Skeletal muscle tissue (tissue), 4 donors: Measurements from ENCODE around the gene CDH1. TPM values are rescaled to one million over a fixed set of nuclear protein-coding genes. Genes with fewer than 3 reads are reported as not detected.

ENCODE experiments used
- H3K27ac ChIP-seq: one replicate; pipeline ENCODE4 v1.7.0; 2013; ENCODE audit warnings: mild to moderate bottlenecking, low read depth, low read length, inconsistent platforms
- H3K27me3 ChIP-seq, 3 donors: one replicate each; pipeline ENCODE4 v1.7.0; 2013; ENCODE audit warnings: low read length in 3 of 3; ENCODE audit not compliant: control insufficient read depth in 3 of 3, insufficient read depth in 3 of 3
- H3K36me3 ChIP-seq, 3 donors: one replicate each; pipeline ENCODE4 v1.7.0; 2013; ENCODE audit warnings: low read length in 3 of 3; ENCODE audit not compliant: control insufficient read depth in 3 of 3, insufficient read depth in 3 of 3
- H3K4me1 ChIP-seq, 3 donors: one replicate each; pipeline ENCODE4 v1.7.0; 2013; ENCODE audit warnings: low read length in 3 of 3, mild to moderate bottlenecking in 3 of 3; ENCODE audit not compliant: control insufficient read depth in 3 of 3, insufficient read depth in 3 of 3
- H3K4me3 ChIP-seq, 3 donors: one replicate each; pipeline ENCODE4 v1.7.0; 2013; ENCODE audit warnings: low read length in 3 of 3
- H3K9ac ChIP-seq, 3 donors: one replicate each; pipeline ENCODE4 v1.7.0; 2013; ENCODE audit warnings: low read length in 3 of 3, mild to moderate bottlenecking in 3 of 3, moderate library complexity in 2 of 3, low read depth in 1 of 3
- H3K9me3 ChIP-seq, 3 donors: one replicate each; pipeline ENCODE4 v1.7.0; 2013; ENCODE audit warnings: low read length in 3 of 3; ENCODE audit not compliant: control insufficient read depth in 3 of 3
- total RNA-seq: library from RNA; depleted of rRNA; stranded (reverse); fragments of >200 nt; gene quantifications from one replicate; pipeline ENCODE4 v1.2.3, GENCODE V29; 2014
- donor health status: Osteomylitis.

CDH1 gene
- total RNA-seq, 1 donor from 2014 or later = 3.7 TPM

DNA sequence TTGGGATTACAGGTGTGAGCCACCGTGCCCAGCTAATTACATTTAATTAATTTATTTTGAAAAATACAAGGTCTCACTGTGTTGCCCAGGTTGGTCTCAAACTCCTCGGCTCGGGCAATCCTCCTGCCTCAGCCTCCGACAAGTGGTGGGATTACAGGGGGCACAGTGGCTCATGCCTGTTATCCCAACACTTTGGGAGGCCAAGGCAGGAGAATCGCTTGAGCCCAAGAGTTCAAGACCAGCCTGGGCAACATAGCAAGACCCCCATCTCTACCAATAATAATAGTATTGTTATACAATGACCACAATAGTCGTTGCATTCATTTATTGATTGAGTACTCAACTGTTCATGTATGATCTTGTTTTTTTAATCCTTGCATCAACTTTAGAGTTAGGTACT, 22.0 kb downstream of the CDH1 start:
- H3K36me3 ChIP-seq = no peaks in the 10 kb centered on the region
- H3K9ac ChIP-seq = no peak overlapping the region
- H3K27me3 ChIP-seq = peaks cover 8 to 16% (median 14%) of the 10 kb centered on the region in 3 donors
- no peaks in the 10 kb centered on the region for H3K4me1 ChIP-seq
- H3K27ac ChIP-seq = no peak overlapping the region
- no peak overlapping the region for H3K4me3 ChIP-seq
- no peaks in the 10 kb centered on the region for H3K9me3 ChIP-seq

DNA sequence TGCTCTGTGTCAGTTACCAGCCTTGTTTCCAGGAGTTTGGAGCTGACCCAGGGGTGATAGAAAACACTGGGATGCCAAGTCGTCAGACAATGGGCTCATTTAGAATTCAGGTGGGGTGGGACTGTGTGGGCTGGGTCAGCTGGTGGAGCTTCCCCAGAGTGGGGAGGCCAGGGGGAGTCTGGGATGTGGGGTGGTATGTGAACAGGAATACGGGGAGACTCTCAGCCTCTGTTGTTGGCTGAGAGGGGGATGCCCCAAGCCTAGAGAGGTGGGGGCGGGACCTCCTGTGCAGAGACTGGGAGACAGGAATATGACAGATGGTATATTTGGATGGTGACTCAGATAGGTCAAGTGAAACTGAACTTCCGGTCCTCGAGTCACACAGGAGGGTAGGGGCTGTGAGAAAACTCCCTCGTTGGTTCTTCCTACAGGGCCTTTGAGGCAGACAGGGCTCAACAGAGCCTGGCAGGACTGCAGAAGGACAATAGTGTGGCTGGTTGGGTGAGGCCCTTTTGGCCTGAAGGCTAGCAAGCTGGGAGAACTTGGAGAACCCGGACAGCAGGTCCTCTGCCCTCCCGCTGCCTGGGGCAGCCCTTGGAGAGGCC, 23.7 kb downstream of the CDH1 start:
- Histone ChIP-seq H3K4me1 (no peaks in the 10 kb centered on the region), H3K9ac (no peak overlapping the region), H3K27ac (no peak overlapping the region), H3K9me3 (no peaks in the 10 kb centered on the region), H3K4me3 (no peak overlapping the region), H3K36me3 (no peaks in the 10 kb centered on the region), H3K27me3 (peaks cover 8 to 16% (median 14%) of the 10 kb centered on the region in 3 donors)

DNA sequence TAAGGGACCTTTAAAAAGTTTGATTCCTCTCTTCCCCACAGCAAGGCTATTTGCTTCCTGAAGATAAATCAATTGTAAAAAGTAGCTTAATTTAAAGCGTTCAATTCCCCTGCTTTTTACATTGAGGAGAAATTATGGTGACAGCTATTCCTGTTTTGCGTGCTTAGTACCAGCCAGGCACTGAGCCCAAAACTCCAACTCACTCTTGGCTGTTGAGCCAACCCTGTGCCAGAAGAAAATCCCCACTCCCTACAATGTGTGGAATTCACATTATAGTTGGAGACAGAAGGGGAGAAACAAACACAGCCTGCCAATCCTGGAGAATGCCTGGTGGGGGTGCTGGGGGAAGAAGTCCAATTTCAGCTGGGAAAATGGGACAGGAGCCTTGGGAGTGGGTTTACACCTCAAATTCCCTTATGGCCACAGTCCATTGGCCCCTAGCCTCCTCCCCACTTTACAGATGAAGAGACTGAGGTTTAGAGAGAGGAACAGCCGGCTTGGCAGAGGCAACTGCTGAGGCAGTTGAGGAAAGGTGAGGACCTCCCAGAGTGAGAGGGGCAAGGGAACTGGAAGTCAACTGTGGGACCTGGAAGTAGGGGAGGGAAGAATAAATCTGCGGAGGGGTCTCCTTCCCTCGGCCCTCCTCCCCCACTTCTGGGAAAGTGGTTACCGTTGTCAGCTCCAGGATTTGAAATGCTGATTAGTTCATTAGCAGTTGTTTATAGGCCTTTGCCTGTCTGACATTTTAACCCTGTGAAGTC, 26.1 kb downstream of the CDH1 start:
- Histone ChIP-seq H3K9ac (no peak overlapping the region), H3K4me1 (no peaks in the 10 kb centered on the region), H3K36me3 (no peaks in the 10 kb centered on the region), H3K4me3 (no peak overlapping the region), H3K9me3 (no peaks in the 10 kb centered on the region), H3K27me3 (peaks cover 8 to 16% (median 14%) of the 10 kb centered on the region in 3 donors), H3K27ac (no peak overlapping the region)

GRCh38 chr16:68764862-68765261, 27.8 kb downstream of the CDH1 start:
- Histone ChIP-seq H3K36me3 (no peaks in the 10 kb centered on the region), H3K4me3 (no peak overlapping the region), H3K27me3 (peaks cover 8 to 16% (median 14%) of the 10 kb centered on the region in 3 donors), H3K9ac (no peak overlapping the region), H3K27ac (no peak overlapping the region), H3K4me1 (no peaks in the 10 kb centered on the region), H3K9me3 (no peaks in the 10 kb centered on the region)

DNA sequence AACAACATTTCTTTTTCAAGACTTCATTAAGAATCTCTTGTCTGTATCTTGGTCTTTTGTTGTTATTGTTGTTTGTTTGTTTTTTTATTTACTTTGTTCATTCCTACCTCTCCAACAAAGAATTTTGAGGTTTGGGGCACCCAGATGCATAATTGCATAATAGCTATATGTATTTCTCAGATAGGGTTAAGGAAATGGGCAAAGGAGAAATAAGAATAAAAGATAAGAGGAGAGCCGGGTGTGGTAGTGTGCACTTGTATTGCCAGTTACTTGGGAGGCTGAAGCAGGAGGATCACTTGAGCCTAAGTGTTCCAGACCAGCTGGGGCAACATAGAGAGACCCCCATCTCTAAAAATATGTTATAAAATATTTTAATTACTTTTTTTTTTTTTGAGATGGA, 30.5 kb downstream of the CDH1 start:
- Histone ChIP-seq H3K27me3 (peaks cover 0 to 10% (median 3%) of the 10 kb centered on the region in 3 donors), H3K36me3 (no peaks in the 10 kb centered on the region), H3K4me1 (no peaks in the 10 kb centered on the region), H3K9ac (no peak overlapping the region), H3K9me3 (no peaks in the 10 kb centered on the region), H3K4me3 (no peak overlapping the region), H3K27ac (no peak overlapping the region)

DNA sequence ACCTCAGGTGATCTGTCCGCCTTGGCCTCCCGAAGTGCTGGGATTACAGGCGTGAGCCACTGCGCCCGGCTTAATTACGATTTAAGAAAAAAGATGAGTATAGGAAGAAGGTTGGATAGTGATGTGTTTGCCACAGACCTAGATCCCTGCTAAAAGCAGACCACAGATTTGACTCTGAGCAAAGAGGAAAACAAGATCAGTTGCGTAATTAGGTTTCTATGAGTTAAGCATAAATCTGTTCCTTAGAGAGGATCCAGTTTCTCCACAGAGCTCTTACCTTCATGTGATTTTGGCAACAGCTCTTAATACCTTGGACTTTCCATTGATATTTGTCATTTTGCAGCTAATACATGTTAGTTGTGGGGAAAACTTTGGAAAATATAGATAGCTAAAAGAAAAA, 31.1 kb downstream of the CDH1 start:
- no peak overlapping the region for H3K4me3 ChIP-seq
- H3K4me1 ChIP-seq = no peaks in the 10 kb centered on the region
- no peak overlapping the region for H3K9ac ChIP-seq
- no peaks in the 10 kb centered on the region for H3K36me3 ChIP-seq
- peaks cover 0 to 8% (median 3%) of the 10 kb centered on the region in 3 donors for H3K27me3 ChIP-seq
- no peaks in the 10 kb centered on the region for H3K9me3 ChIP-seq
- no peak overlapping the region for H3K27ac ChIP-seq

GRCh38 chr16:68768771-68769170, 31.7 kb downstream of the CDH1 start:
- Histone ChIP-seq H3K9me3 (no peaks in the 10 kb centered on the region), H3K9ac (no peak overlapping the region), H3K27me3 (peaks cover 0 to 7% (median 0%) of the 10 kb centered on the region in 3 donors), H3K36me3 (no peaks in the 10 kb centered on the region), H3K4me3 (no peak overlapping the region), H3K27ac (no peak overlapping the region), H3K4me1 (no peaks in the 10 kb centered on the region)

- H3K4me3 ChIP-seq = no peak overlapping the region
- H3K27me3 ChIP-seq = peaks cover 0 to 7% (median 0%) of the 10 kb centered on the region in 3 donors
- no peak overlapping the region for H3K27ac ChIP-seq
- H3K36me3 ChIP-seq = no peaks in the 10 kb centered on the region
- no peaks in the 10 kb centered on the region for H3K4me1 ChIP-seq
- H3K9me3 ChIP-seq = no peaks in the 10 kb centered on the region
- H3K9ac ChIP-seq = no peak overlapping the region
These were observed 33.6 kb downstream of the CDH1 start for GRCh38 chr16:68770671-68771070.

GRCh38 chr16:68772030-68772681, 35.1 kb downstream of the CDH1 start:
- H3K4me1 ChIP-seq = no peaks in the 10 kb centered on the region
- peaks cover 0 to 7% (median 0%) of the 10 kb centered on the region in 3 donors for H3K27me3 ChIP-seq
- no peaks in the 10 kb centered on the region for H3K9me3 ChIP-seq
- no peaks in the 10 kb centered on the region for H3K36me3 ChIP-seq
- no peak overlapping the region for H3K9ac ChIP-seq
- H3K27ac ChIP-seq = no peak overlapping the region
- H3K4me3 ChIP-seq = no peak overlapping the region

- peaks cover 0 to 7% (median 0%) of the 10 kb centered on the region in 3 donors for H3K27me3 ChIP-seq
- no peak overlapping the region for H3K4me3 ChIP-seq
- no peaks in the 10 kb centered on the region for H3K36me3 ChIP-seq
- H3K4me1 ChIP-seq = no peaks in the 10 kb centered on the region
- no peak overlapping the region for H3K27ac ChIP-seq
- no peak overlapping the region for H3K9ac ChIP-seq
- H3K9me3 ChIP-seq = no peaks in the 10 kb centered on the region
These were observed 35.8 kb downstream of the CDH1 start for GRCh38 chr16:68772871-68773270.
